GM12878 (cell line): Measurements from ENCODE around the gene NR2F1-AS1. TPM values are rescaled to one million over a fixed set of nuclear protein-coding genes. Genes with fewer than 3 reads are reported as not detected.

ENCODE experiments used
- ATAC-seq: fragments of 200-7000 bp; cut with Tn5 transposase; 3 replicates; pipeline ENCODE4 v1.9.1; 2020; ENCODE audit warnings: mild to moderate bottlenecking, moderate library complexity
- BruUV-seq: library from RNA; stranded (reverse); fragments of 400-500 nt; replicated peaks from 2 replicates; lab custom pipeline; 2021; lab: Mats Ljungman, UMichigan
- CTCF ChIA-PET: fragments of 300-600 bp; sonication (Branson Sonifier 250); formaldehyde crosslinking; extraction: SDS; loops from one replicate; lab custom pipeline; 2021; ENCODE audit warnings: inconsistent platforms; lab: Yijun Ruan, JAX
- POLR2A ChIA-PET: fragments of 350-600 bp; formaldehyde crosslinking; extraction: SDS; loops from one replicate; lab custom pipeline; 2021; ENCODE audit warnings: inconsistent platforms; lab: Charles Lee
- RAD21 ChIA-PET: fragments of 300-600 bp; sonication (Branson Sonifier 250); formaldehyde crosslinking; loops from one replicate; lab custom pipeline; 2023; ENCODE audit warnings: antibody characterized with exemption; ENCODE audit not compliant: unreplicated experiment; lab: Charles Lee
- SMC1A ChIA-PET: fragments of 300-600 bp; sonication (Branson Sonifier 250); formaldehyde crosslinking; loops from one replicate; lab custom pipeline; 2023; ENCODE audit not compliant: unreplicated experiment, uncharacterized antibody; lab: Charles Lee
- DNase-seq: peaks from one replicate; pipeline ENCODE4 v3.0.0-alpha.2; 2011; ENCODE audit warnings: low read depth, low spot score
- FAIRE-seq: peaks from 3 replicates; lab custom pipeline; 2011; peaks lifted over from hg19 to GRCh38; lab: Jason Lieb, UNC
- H2AFZ ChIP-seq: 2 replicates; pipeline ENCODE4 v1.6.0; 2011; ENCODE audit warnings: low read depth, low read length, control low read depth; ENCODE audit not compliant: control insufficient read depth
- H3K27ac ChIP-seq: 2 replicates; pipeline ENCODE4 v1.5.1; 2011; ENCODE audit warnings: control low read depth; ENCODE audit not compliant: control insufficient read depth, insufficient read depth
- H3K27me3 ChIP-seq, 2 experiments: replicated peaks in 1 of 2; 2 replicates each; pipeline versions ENCODE4 v1.6.0 to v1.6.1; 2011; ENCODE audit warnings: low read length in 1 of 2; ENCODE audit not compliant: control insufficient read depth in 2 of 2, insufficient read depth in 2 of 2
- H3K36me3 ChIP-seq, 2 experiments: 2 replicates each; pipeline ENCODE4 v1.5.1; 2011; ENCODE audit warnings: low read length in 1 of 2; ENCODE audit not compliant: control insufficient read depth in 2 of 2, insufficient read depth in 2 of 2
- H3K4me1 ChIP-seq: 2 replicates; pipeline ENCODE4 v1.6.1; 2011; ENCODE audit warnings: mild to moderate bottlenecking, low read length, moderate library complexity, mixed read lengths; ENCODE audit not compliant: control insufficient read depth, insufficient read depth
- H3K4me2 ChIP-seq: 2 replicates; pipeline ENCODE4 v1.6.0; 2011; ENCODE audit warnings: control low read depth; ENCODE audit not compliant: control insufficient read depth, insufficient read depth
- H3K4me3 ChIP-seq: fragments of 200-600 bp; sonication (generic); 2 replicates; pipeline ENCODE4 v1.5.1; 2016
- H3K79me2 ChIP-seq: 2 replicates; pipeline ENCODE4 v1.6.0; 2011; ENCODE audit warnings: low read length; ENCODE audit not compliant: control insufficient read depth, insufficient read depth
- H3K9ac ChIP-seq: 2 replicates; pipeline ENCODE4 v1.8.0; 2011; ENCODE audit warnings: low read length, control low read depth, mixed read lengths; ENCODE audit not compliant: control insufficient read depth, insufficient read depth
- H3K9me3 ChIP-seq: replicated peaks from 3 replicates; pipeline ENCODE4 v1.5.1; 2011; ENCODE audit warnings: mild to moderate bottlenecking, low read length; ENCODE audit not compliant: control insufficient read depth, insufficient read depth
- H4K20me1 ChIP-seq: 2 replicates; pipeline ENCODE4 v1.6.0; 2011; ENCODE audit not compliant: control insufficient read depth, insufficient read depth
- BACH1 ChIP-seq: fragments of 450-650 bp; IDR thresholded peaks from 2 replicates; pipeline ENCODE4 v1.6.1; 2017; ENCODE audit warnings: mild to moderate bottlenecking, borderline replicate concordance
- CEBPZ ChIP-seq: fragments of 150-350 bp; IDR thresholded peaks from 2 replicates; pipeline ENCODE4 v1.6.1; 2016; ENCODE audit warnings: low read depth, low read length
- CUX1 ChIP-seq: IDR thresholded peaks from 2 replicates; pipeline ENCODE4 v1.6.1; 2012; ENCODE audit warnings: improper control_type of control experiment, low read depth, low read length; ENCODE audit not compliant: insufficient replicate concordance
- GATAD2B ChIP-seq: fragments of 450-650 bp; conservative IDR thresholded peaks from 2 replicates; pipeline ENCODE4 v1.6.1; 2017; ENCODE audit warnings: low read depth, mild to moderate bottlenecking, moderate library complexity
- HCFC1 ChIP-seq: fragments of 150-350 bp; IDR thresholded peaks from 2 replicates; pipeline ENCODE4 v1.6.1; 2014; ENCODE audit warnings: low read length
- MTA3 ChIP-seq: IDR thresholded peaks from 2 replicates; pipeline ENCODE4 v1.6.1; 2012; ENCODE audit warnings: low read length, inconsistent platforms, borderline replicate concordance
- MXI1 ChIP-seq: fragments of 150-350 bp; IDR thresholded peaks from 2 replicates; pipeline ENCODE4 v1.6.1; 2011; ENCODE audit warnings: low read depth, mild to moderate bottlenecking, inconsistent platforms, low read length, improper control_type of control experiment
- NBN ChIP-seq: fragments of 450-650 bp; IDR thresholded peaks from 2 replicates; pipeline ENCODE4 v1.6.1; 2016
- NFYA ChIP-seq: IDR thresholded peaks from 2 replicates; pipeline ENCODE4 v1.6.1; 2011; ENCODE audit warnings: low read depth, mild to moderate bottlenecking, low read length, improper control_type of control experiment, borderline replicate concordance
- NKRF ChIP-seq: fragments of 450-650 bp; conservative IDR thresholded peaks from 2 replicates; pipeline ENCODE4 v1.6.1; 2017; ENCODE audit warnings: mild to moderate bottlenecking, moderate library complexity
- PAX8 ChIP-seq: fragments of 450-650 bp; IDR thresholded peaks from 2 replicates; pipeline ENCODE4 v1.6.1; 2017; ENCODE audit warnings: mild to moderate bottlenecking, moderate library complexity
- POU2F2 ChIP-seq: IDR thresholded peaks from 3 replicates; pipeline ENCODE4 v1.6.1; 2011; ENCODE audit warnings: low read depth, mild to moderate bottlenecking, low read length, borderline replicate concordance
- SIN3A ChIP-seq: IDR thresholded peaks from 2 replicates; pipeline ENCODE4 v1.6.1; 2012; ENCODE audit warnings: low read depth, low read length, improper control_type of control experiment
- TAF1 ChIP-seq: IDR thresholded peaks from 2 replicates; pipeline ENCODE4 v1.6.1; 2011; ENCODE audit warnings: mild to moderate bottlenecking, low read depth, low read length, borderline replicate concordance
- WGBS: methylation state at CpG from one replicate; pipeline ENCODE4 v1.1.6; 2016; ENCODE audit warnings: low lambda C conversion rate; ENCODE audit not compliant: insufficient replicate concordance, insufficient coverage; ENCODE audit errors: missing lambda C conversion rate; 5-methylcytosine and 5-hydroxymethylcytosine counted together
- in situ Hi-C: fragments of 300-500 bp; cut with MboI; formaldehyde crosslinking; loops from 9 replicates; pipeline ENCODE4 v1.14.3; 2018; ENCODE audit warnings: mixed read lengths
- intact Hi-C: fragments of 100-400 bp; cut with micrococcal nuclease; formaldehyde crosslinking; loops from one replicate; pipeline ENCODE4 v1.14.2; 2022; ENCODE audit not compliant: unreplicated experiment
- polyA plus RNA-seq, 11 experiments: library from polyadenylated mRNA; depleted of rRNA in 4 of 11; unstranded in 6 of 11; stranded (reverse) in 5 of 11; fragments of >200 nt; fragmentation: Nextera tagmentation in 4 of 11; fragmentation: Illumina TruSeq in 1 of 11; extraction: Ambion mirVana in 4 of 11; extraction: Trizol in 1 of 11; gene quantifications; 1 replicate in 1 of 11; 2 replicates in 10 of 11; pipeline versions ENCODE4 v1.2.1 to v1.2.3, GENCODE V29; 2011 to 2016; ENCODE audit warnings: inconsistent platforms in 2 of 11, missing spikeins in 2 of 11, low read depth in 1 of 11
- total RNA-seq, 4 experiments: library from RNA; depleted of rRNA in 3 of 4; stranded (reverse); fragments of >200 nt in 3 of 4; fragmentation: Illumina TruSeq in 1 of 4; extraction: Trizol in 1 of 4; gene quantifications; 2 replicates each; pipeline versions ENCODE4 v1.2.1 to v1.2.3, GENCODE V29; 2013 to 2021

Gene NR2F1-AS1
- total and polyA plus RNA-seq, 10 of the 15 experiments (the other 5 are each of a cell fraction or from before 2014, with no cell fraction given), result 0.11 to 0.85 (median 0.27) TPM

GRCh38 chr5:93433422-93433821 is 147.6 kb downstream of the NR2F1-AS1 start (continued):
- no peak for TF ChIP-seq NKRF
- TF ChIP-seq TAF1, result no peak
- no peak for TF ChIP-seq PAX8
- no peak for TF ChIP-seq HCFC1
- TF ChIP-seq MTA3, result no peak
- TF ChIP-seq GATAD2B, result no peak

GRCh38 chr5:93431250-93431649 is 149.8 kb downstream of the NR2F1-AS1 start:
- Histone ChIP-seq H3K4me1 (no peaks in the 10 kb centered on the region), H3K27me3 (no peaks in the 10 kb centered on the region), H3K4me2 (no peak overlapping the region), H3K4me3 (no peak overlapping the region), H3K9ac (no peak overlapping the region), H3K79me2 (no peaks in the 10 kb centered on the region), H3K9me3 (no peaks in the 10 kb centered on the region), H2AFZ (no peak overlapping the region), H4K20me1 (no peaks in the 10 kb centered on the region), H3K36me3 (no peaks in the 10 kb centered on the region), H3K27ac (no peak overlapping the region)
- intact Hi-C loops (no loop called here), in situ Hi-C loops (no loop called here)
- DNase-seq (no peak), FAIRE-seq (no peak), ATAC-seq (no peak)
- 0% methylated on average over 1 of the region's 1 CpG for WGBS
- POLR2A ChIA-PET, result no interaction called here
- CTCF ChIA-PET, result no interaction called here
- SMC1A ChIA-PET, result interaction anchor here (1.4 kb wide), 1 partner anchor 10 kb away, joined by 5 read pairs; no protein-coding TSS in a partner anchor
- no TSS peak for BruUV-seq
- RAD21 ChIA-PET, result no interaction called here
- no peak for TF ChIP-seq CUX1
- no peak for TF ChIP-seq POU2F2
- TF ChIP-seq MXI1, result no peak
- TF ChIP-seq CEBPZ, result no peak
- TF ChIP-seq NBN, result no peak
- no peak for TF ChIP-seq BACH1
- no peak for TF ChIP-seq NFYA
- TF ChIP-seq SIN3A, result no peak
